Neural progenitor cell (in vitro differentiated cells): ENCODE measurements around the gene MELK.

Experiments used
- EZH2 ChIP-seq: fragments of 200-600 bp; sonication (generic); IDR thresholded peaks from 2 replicates; pipeline ENCODE4 v1.6.1; 2017; ENCODE audit warnings: antibody characterized with exemption, mild to moderate bottlenecking, moderate library complexity
- TF ChIP-seq, protein P1 (sequence below): fragments of 200-600 bp; sonication (generic); IDR thresholded peaks from 2 replicates; pipeline ENCODE4 v1.5.1; 2017; ENCODE audit warnings: antibody characterized with exemption, mild to moderate bottlenecking

DNA sequence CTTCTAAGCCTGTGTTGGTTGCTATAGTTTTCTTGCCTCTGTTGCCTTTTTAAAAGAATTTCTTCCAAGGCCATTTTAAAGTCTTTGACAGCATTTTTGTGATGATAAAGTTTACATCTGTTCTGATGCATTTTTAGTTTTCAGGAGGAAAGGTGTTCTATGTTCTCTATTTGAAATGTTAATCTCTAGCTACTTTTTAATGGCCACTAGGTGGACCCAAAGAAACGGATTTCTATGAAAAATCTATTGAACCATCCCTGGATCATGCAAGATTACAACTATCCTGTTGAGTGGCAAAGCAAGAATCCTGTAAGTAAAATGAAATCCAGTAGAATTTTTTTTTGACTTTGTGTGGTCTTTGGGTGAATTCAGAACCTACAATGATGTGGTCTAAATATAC, 60.2 kb downstream of the MELK start:
- TF ChIP-seq, protein P1, sequence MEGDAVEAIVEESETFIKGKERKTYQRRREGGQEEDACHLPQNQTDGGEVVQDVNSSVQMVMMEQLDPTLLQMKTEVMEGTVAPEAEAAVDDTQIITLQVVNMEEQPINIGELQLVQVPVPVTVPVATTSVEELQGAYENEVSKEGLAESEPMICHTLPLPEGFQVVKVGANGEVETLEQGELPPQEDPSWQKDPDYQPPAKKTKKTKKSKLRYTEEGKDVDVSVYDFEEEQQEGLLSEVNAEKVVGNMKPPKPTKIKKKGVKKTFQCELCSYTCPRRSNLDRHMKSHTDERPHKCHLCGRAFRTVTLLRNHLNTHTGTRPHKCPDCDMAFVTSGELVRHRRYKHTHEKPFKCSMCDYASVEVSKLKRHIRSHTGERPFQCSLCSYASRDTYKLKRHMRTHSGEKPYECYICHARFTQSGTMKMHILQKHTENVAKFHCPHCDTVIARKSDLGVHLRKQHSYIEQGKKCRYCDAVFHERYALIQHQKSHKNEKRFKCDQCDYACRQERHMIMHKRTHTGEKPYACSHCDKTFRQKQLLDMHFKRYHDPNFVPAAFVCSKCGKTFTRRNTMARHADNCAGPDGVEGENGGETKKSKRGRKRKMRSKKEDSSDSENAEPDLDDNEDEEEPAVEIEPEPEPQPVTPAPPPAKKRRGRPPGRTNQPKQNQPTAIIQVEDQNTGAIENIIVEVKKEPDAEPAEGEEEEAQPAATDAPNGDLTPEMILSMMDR, result peak; percentile 58
- no peak for TF ChIP-seq EZH2
